Measurements from ENCODE around the gene PTCSC3. TPM values are rescaled to one million over a fixed set of nuclear protein-coding genes. Genes with fewer than 3 reads are reported as not detected.

Gene PTCSC3
- polyA plus RNA-seq, 2 of the 4 experiments (the other 2 are of a cell fraction) = not detected

DNA sequence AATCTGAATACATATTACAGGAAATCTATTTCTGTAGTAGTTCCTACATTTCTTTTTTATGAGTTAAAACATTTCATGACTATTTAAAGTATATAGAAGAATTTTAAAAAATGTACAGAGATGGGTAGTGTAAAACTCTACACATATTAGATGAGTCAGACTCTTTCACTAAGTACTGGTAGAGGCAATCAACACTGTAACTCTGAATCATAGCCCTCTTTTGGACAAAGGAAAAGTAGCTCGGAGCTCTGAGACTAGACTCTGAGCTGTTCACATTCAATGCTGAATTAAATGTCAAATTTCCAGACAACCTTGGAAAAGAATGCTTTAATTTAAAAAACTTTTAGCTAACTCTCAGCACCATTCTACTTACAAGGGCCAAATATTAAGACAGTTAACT, 3.4 kb downstream of the PTCSC3 start:
- H3K9me3 ChIP-seq = no peaks in the 10 kb centered on the region
- no peak overlapping the region for H3K4me2 ChIP-seq
- no peaks in the 10 kb centered on the region for H3K4me1 ChIP-seq
- DNase-seq (ENCODE audit: low read depth in 1 of 2, low spot score in 1 of 2) (no peak), ATAC-seq (no peak), FAIRE-seq (no peak)
- POLR2A ChIA-PET = no interaction called here
- no peak for TF ChIP-seq BCL3 (IDR thresholded peaks at IDR 0.05)
- no peak for TF ChIP-seq CHD2 (IDR thresholded peaks at IDR 0.05; ENCODE audit: low read length, partially characterized antibody)
- no peak for TF ChIP-seq NFE2L2 (conservative IDR thresholded peaks at IDR 0.05; ENCODE audit: low read length)
- TF ChIP-seq ZSCAN20 (CRISPR knock-in tag; IDR thresholded peaks at IDR 0.05) = no peak
- no peak for TF ChIP-seq CEBPB (IDR thresholded peaks at IDR 0.05)
- no peak for TF ChIP-seq HOXB5 (CRISPR knock-in tag; IDR thresholded peaks at IDR 0.05)
- H3K4me3 ChIP-seq = no peak overlapping the region
- no peak overlapping the region for H3K27ac ChIP-seq
- 19% methylated on average over 1 of the region's 1 CpG for WGBS (ENCODE audit: missing lambda C conversion rate)
- CTCF ChIA-PET = no interaction called here

DNA sequence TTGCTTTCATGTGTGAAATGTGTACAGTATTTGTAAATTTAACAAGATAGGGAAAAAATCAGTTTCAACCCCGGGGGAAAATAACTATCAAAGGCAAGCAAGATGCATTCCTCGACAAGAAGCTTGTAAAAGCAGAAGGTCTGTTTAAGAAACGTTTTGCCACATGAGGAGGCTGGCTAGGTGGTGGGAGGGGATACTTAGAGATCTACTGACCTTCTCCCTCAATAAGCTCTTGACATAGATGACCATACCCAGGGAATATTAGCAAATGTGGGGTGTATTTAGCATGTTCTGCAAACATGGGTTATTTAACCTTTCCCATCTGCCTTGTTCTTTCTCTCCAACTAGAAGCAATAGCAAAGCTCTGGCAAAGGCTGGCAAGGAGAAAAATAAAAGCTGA, 4.9 kb downstream of the PTCSC3 start:
- H3K27ac ChIP-seq = no peak overlapping the region
- WGBS (ENCODE audit: missing lambda C conversion rate) = 2% methylated on average over 3 of the region's 3 CpGs
- no peak for DNase-seq (ENCODE audit: low read depth in 1 of 2, low spot score in 1 of 2)
- H3K4me3 ChIP-seq = no peak overlapping the region
- CTCF ChIA-PET = no interaction called here
- no peaks in the 10 kb centered on the region for H3K9me3 ChIP-seq
- POLR2A ChIA-PET = no interaction called here
- ATAC-seq = no peak
- no peaks in the 10 kb centered on the region for H3K4me1 ChIP-seq
- TF ChIP-seq ATOH8 (CRISPR knock-in tag; IDR thresholded peaks at IDR 0.05; ENCODE audit: low read depth) = no peak
- TF ChIP-seq EP300 (IDR thresholded peaks at IDR 0.05) = no peak
- H3K4me2 ChIP-seq = no peak overlapping the region
- FAIRE-seq = no peak

- no peak for FAIRE-seq
- no peak for DNase-seq (ENCODE audit: low read depth in 1 of 2, low spot score in 1 of 2)
- WGBS (ENCODE audit: missing lambda C conversion rate) = 55% methylated on average over 5 of the region's 5 CpGs
- no peak for ATAC-seq
- Histone ChIP-seq H3K9me3 (no peaks in the 10 kb centered on the region), H3K4me1 (no peaks in the 10 kb centered on the region), H3K4me2 (no peak overlapping the region), H3K4me3 (no peak overlapping the region), H3K27ac (no peak overlapping the region)
- TF ChIP-seq ZFP36 (IDR thresholded peaks at IDR 0.05; ENCODE audit: borderline replicate concordance, partially characterized antibody) = no peak
- no peak for TF ChIP-seq CHD2 (IDR thresholded peaks at IDR 0.05; ENCODE audit: low read length, partially characterized antibody)
- TF ChIP-seq FOSL2 (IDR thresholded peaks at IDR 0.05) = no peak
- TF ChIP-seq FOSL2 (CRISPR knock-in tag; IDR thresholded peaks at IDR 0.05) = no peak
- no peak for TF ChIP-seq ELK1 (IDR thresholded peaks at IDR 0.05; ENCODE audit: low read depth, low read length)
- no peak for TF ChIP-seq HOXA7 (CRISPR knock-in tag; IDR thresholded peaks at IDR 0.05)
- POLR2A ChIA-PET = no interaction called here
- CTCF ChIA-PET = interaction anchor here (1.0 to 2.3 kb wide), 3 partner anchors 13 to 97 kb away, joined by 3 to 6 read pairs (median 5); no protein-coding TSS in a partner anchor
Measured at GRCh38 chr14:36167431-36167830, 9.1 kb downstream of the PTCSC3 start.

DNA sequence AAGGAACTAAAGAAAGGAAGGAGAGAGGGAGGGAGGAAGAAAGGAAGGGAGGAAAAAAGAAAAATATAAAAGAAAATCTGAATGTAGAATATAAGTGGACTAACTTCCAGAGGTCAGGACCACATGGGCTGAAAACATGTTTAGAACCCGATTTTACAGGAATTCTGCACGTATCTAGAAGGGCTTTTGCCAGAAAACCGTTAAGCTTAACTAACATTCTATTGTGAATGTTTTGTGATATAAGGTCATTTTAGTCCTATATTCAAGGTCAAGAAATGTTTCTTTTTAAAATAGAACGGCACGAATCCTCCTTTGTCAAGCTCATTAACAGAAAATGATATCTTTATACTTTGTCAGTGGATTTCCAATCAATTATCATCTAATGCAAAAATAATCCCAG, 13.1 kb downstream of the PTCSC3 start:
- Histone ChIP-seq H3K27ac (no peak overlapping the region), H3K9me3 (no peaks in the 10 kb centered on the region), H3K4me1 (no peaks in the 10 kb centered on the region), H3K4me3 (no peak overlapping the region), H3K4me2 (no peak overlapping the region)
- no peak for FAIRE-seq
- TF ChIP-seq MAFK (IDR thresholded peaks at IDR 0.05; ENCODE audit: partially characterized antibody) = no peak
- WGBS (ENCODE audit: missing lambda C conversion rate) = 30% methylated on average over 5 of the region's 5 CpGs
- POLR2A ChIA-PET = no interaction called here
- DNase-seq (ENCODE audit: low read depth in 1 of 2, low spot score in 1 of 2) = no peak
- no peak for ATAC-seq
- CTCF ChIA-PET = interaction anchor here (3.1 kb wide), 1 partner anchor 93 kb away, joined by 14 read pairs; no protein-coding TSS in a partner anchor

- H3K4me2 ChIP-seq = 0 out of 3 replicates have a peak overlapping the region, but pooled peaks have one; percentile 32
- POLR2A ChIA-PET = no interaction called here
- H3K4me3 ChIP-seq = no peak overlapping the region
- H3K4me1 ChIP-seq = no peaks in the 10 kb centered on the region
- CTCF ChIA-PET = interaction anchor here (3.1 kb wide), 1 partner anchor 92 kb away, joined by 14 read pairs; no protein-coding TSS in a partner anchor
- no peak for TF ChIP-seq KDM1A (IDR thresholded peaks at IDR 0.05; ENCODE audit: low read depth)
- no peak for TF ChIP-seq CTCF (IDR thresholded peaks at IDR 0.05)
- TF ChIP-seq POLR2A (IDR thresholded peaks at IDR 0.05; ENCODE audit: low read length) = no peak
- no peak for TF ChIP-seq BHLHE40 (IDR thresholded peaks at IDR 0.05; ENCODE audit: low read depth, low read length)
- 54% methylated on average over 9 of the region's 9 CpGs for WGBS (ENCODE audit: missing lambda C conversion rate)
- ATAC-seq = no peak
- no peak for FAIRE-seq
- no peak for DNase-seq (ENCODE audit: low read depth in 1 of 2, low spot score in 1 of 2)
- H3K9me3 ChIP-seq = no peaks in the 10 kb centered on the region
- no peak overlapping the region for H3K27ac ChIP-seq
Measured at GRCh38 chr14:36162267-36162666, 14.3 kb downstream of the PTCSC3 start.
